Neural cell (in vitro differentiated cells): ENCODE results near the gene TPM2.

Source experiments
- EP300 ChIP-seq: fragments of 450-650 bp; conservative IDR thresholded peaks from 2 replicates; pipeline ENCODE4 v1.6.1; 2014; ENCODE audit warnings: antibody characterized with exemption, mild to moderate bottlenecking, moderate library complexity; ENCODE audit not compliant: poor library complexity, severe bottlenecking
- TF ChIP-seq, protein P1 (sequence below): fragments of 450-650 bp; IDR thresholded peaks from 2 replicates; pipeline ENCODE4 v1.5.1; 2014; ENCODE audit warnings: antibody characterized with exemption, mild to moderate bottlenecking, moderate library complexity; ENCODE audit not compliant: poor library complexity, severe bottlenecking
- TF ChIP-seq, protein P2 (sequence below): IDR thresholded peaks from 2 replicates; pipeline ENCODE4 v1.6.1; 2012; ENCODE audit warnings: borderline replicate concordance

DNA sequence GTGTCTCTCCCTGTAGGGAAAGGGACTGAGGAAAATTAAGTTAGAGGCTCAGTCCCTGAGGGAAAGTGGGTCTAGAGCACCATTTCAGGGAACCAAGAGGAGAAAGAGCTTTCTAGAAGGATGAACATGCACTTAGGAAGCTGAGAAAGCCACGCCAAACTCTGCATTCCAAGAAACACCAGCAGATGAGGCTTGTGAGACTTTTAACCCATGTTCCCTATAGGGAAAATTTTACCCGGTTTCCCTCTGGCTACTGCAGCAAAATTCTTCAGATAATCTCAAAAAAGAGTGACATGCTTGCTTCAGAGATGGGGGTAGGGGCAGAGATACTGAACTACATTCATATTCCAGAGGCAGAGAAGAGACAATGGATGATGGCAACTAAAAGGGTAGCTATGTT, 33.7 kb upstream of the TPM2 start:
- TF ChIP-seq, protein P1, sequence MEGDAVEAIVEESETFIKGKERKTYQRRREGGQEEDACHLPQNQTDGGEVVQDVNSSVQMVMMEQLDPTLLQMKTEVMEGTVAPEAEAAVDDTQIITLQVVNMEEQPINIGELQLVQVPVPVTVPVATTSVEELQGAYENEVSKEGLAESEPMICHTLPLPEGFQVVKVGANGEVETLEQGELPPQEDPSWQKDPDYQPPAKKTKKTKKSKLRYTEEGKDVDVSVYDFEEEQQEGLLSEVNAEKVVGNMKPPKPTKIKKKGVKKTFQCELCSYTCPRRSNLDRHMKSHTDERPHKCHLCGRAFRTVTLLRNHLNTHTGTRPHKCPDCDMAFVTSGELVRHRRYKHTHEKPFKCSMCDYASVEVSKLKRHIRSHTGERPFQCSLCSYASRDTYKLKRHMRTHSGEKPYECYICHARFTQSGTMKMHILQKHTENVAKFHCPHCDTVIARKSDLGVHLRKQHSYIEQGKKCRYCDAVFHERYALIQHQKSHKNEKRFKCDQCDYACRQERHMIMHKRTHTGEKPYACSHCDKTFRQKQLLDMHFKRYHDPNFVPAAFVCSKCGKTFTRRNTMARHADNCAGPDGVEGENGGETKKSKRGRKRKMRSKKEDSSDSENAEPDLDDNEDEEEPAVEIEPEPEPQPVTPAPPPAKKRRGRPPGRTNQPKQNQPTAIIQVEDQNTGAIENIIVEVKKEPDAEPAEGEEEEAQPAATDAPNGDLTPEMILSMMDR = no peak
- TF ChIP-seq EP300 = no peak
- TF ChIP-seq, protein P2, sequence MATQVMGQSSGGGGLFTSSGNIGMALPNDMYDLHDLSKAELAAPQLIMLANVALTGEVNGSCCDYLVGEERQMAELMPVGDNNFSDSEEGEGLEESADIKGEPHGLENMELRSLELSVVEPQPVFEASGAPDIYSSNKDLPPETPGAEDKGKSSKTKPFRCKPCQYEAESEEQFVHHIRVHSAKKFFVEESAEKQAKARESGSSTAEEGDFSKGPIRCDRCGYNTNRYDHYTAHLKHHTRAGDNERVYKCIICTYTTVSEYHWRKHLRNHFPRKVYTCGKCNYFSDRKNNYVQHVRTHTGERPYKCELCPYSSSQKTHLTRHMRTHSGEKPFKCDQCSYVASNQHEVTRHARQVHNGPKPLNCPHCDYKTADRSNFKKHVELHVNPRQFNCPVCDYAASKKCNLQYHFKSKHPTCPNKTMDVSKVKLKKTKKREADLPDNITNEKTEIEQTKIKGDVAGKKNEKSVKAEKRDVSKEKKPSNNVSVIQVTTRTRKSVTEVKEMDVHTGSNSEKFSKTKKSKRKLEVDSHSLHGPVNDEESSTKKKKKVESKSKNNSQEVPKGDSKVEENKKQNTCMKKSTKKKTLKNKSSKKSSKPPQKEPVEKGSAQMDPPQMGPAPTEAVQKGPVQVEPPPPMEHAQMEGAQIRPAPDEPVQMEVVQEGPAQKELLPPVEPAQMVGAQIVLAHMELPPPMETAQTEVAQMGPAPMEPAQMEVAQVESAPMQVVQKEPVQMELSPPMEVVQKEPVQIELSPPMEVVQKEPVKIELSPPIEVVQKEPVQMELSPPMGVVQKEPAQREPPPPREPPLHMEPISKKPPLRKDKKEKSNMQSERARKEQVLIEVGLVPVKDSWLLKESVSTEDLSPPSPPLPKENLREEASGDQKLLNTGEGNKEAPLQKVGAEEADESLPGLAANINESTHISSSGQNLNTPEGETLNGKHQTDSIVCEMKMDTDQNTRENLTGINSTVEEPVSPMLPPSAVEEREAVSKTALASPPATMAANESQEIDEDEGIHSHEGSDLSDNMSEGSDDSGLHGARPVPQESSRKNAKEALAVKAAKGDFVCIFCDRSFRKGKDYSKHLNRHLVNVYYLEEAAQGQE = no peak
